Activated naive CD4-positive, alpha-beta T cell treated with anti-CD3 and anti-CD28 coated beads for 36 hours (primary cell): Measurements from ENCODE around the gene CLSTN2. TPM values are rescaled to one million over a fixed set of nuclear protein-coding genes. Genes with fewer than 3 reads are reported as not detected.
A peak's percentile ranks its signal among the peaks of the same experiment; 100 is the strongest.

Experiments used
- CTCF ChIA-PET: fragments of 350-600 bp; sonication (Branson Sonifier 250); formaldehyde crosslinking; loops from one replicate; lab custom pipeline; 2021; ENCODE audit warnings: antibody characterized with exemption; lab: Charles Lee
- DNase-seq: peaks from one replicate; pipeline ENCODE4 v3.0.0-alpha.2; 2020
- H3K27ac Mint-ChIP-seq: one replicate; pipeline ENCODE4 v1.8.0; 2021; ENCODE audit warnings: mild to moderate bottlenecking, mixed read lengths
- H3K27me3 Mint-ChIP-seq: one replicate; pipeline ENCODE4 v1.8.0; 2021; ENCODE audit warnings: low read depth, mixed read lengths
- H3K36me3 Mint-ChIP-seq: one replicate; pipeline ENCODE4 v1.8.0; 2021; ENCODE audit warnings: low read depth, mixed read lengths
- H3K4me1 Mint-ChIP-seq: one replicate; pipeline ENCODE4 v1.8.0; 2021; ENCODE audit warnings: low read depth, mixed read lengths
- H3K4me3 Mint-ChIP-seq: one replicate; pipeline ENCODE4 v1.8.0; 2021; ENCODE audit warnings: mild to moderate bottlenecking, moderate library complexity, mixed read lengths
- H3K9me3 Mint-ChIP-seq: one replicate; pipeline ENCODE4 v1.8.0; 2021; ENCODE audit warnings: mixed read lengths
- intact Hi-C: fragments of 100-400 bp; cut with micrococcal nuclease; formaldehyde crosslinking; loops from one replicate; pipeline ENCODE4 v1.15.1; 2023
- total RNA-seq, 2 experiments: library from RNA; stranded (reverse); gene quantifications; one replicate each; pipeline ENCODE4 v1.2.3, GENCODE V29; 2021

The CLSTN2 gene
- total RNA-seq, 2 experiments from 2014 or later: not detected

- no peaks in the 10 kb centered on the region for H3K36me3 Mint-ChIP-seq
- peaks cover 10% of the 10 kb centered on the region for H3K27me3 Mint-ChIP-seq
- no peak overlapping the region for H3K27ac Mint-ChIP-seq
- no peak for DNase-seq
- no peaks in the 10 kb centered on the region for H3K4me1 Mint-ChIP-seq
- intact Hi-C loops: no loop called here
- H3K4me3 Mint-ChIP-seq: no peak overlapping the region
- CTCF ChIA-PET: no interaction called here
- H3K9me3 Mint-ChIP-seq: no peaks in the 10 kb centered on the region
These were observed 159.5 kb downstream of the CLSTN2 start for GRCh38 chr3:140094487-140094886.

DNA sequence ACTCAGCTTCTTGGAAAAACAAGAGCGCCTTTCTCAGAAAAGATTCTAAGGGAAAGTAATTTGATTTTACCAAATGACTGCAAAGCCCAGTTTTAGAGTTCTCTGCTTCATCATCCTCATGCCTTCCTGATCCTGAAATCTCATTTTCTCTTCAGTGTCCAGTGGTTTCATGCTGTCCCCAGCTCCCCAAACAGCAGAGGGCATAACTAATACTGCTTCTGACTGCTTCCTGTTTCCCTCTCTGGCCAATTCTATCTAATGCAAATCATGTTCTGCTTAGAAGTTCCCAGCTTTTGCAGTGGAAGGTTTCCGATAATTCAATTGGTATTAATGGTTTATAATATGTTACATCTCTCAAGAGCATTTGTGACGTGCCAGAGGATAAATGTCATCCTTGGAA, 161.1 kb downstream of the CLSTN2 start:
- H3K4me1 Mint-ChIP-seq: no peaks in the 10 kb centered on the region

GRCh38 chr3:140097874-140098635, 163.1 kb downstream of the CLSTN2 start:
- intact Hi-C loops: no loop called here
- Mint-ChIP-seq H3K4me1 (no peaks in the 10 kb centered on the region), H3K4me3 (no peak overlapping the region), H3K27ac (no peak overlapping the region), H3K9me3 (no peaks in the 10 kb centered on the region), H3K27me3 (peaks cover 9% of the 10 kb centered on the region), H3K36me3 (no peaks in the 10 kb centered on the region)
- CTCF ChIA-PET: no interaction called here
- DNase-seq: no peak

More for the DNA sequence above, 161.1 kb downstream of the CLSTN2 start:
- intact Hi-C loops: no loop called here
- no peak for DNase-seq
- Mint-ChIP-seq H3K27ac (no peak overlapping the region), H3K36me3 (no peaks in the 10 kb centered on the region), H3K9me3 (no peaks in the 10 kb centered on the region), H3K4me3 (no peak overlapping the region), H3K27me3 (peaks cover 10% of the 10 kb centered on the region)
- CTCF ChIA-PET: no interaction called here

DNA sequence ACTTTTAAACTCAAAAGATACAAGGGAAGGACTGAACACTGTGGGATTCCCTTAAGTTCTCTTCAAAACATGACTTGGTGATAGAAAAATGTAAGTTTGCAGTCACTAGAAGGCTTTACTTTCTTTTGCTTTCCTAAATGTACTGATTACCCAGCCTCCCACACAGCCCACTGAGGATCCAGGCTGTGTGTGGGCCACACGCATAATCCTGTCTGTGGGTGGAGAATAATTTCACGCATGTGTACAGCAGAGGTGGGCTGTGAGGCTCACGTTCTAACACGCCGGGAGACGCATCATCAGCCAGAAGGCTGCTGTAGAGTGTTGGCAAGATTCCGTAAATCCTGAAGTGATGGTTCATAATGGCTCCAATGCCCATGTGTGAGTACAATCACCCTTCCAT, 165.5 kb downstream of the CLSTN2 start:
- Mint-ChIP-seq H3K4me1 (no peaks in the 10 kb centered on the region), H3K27ac (no peak overlapping the region)
- CTCF ChIA-PET: no interaction called here

DNA sequence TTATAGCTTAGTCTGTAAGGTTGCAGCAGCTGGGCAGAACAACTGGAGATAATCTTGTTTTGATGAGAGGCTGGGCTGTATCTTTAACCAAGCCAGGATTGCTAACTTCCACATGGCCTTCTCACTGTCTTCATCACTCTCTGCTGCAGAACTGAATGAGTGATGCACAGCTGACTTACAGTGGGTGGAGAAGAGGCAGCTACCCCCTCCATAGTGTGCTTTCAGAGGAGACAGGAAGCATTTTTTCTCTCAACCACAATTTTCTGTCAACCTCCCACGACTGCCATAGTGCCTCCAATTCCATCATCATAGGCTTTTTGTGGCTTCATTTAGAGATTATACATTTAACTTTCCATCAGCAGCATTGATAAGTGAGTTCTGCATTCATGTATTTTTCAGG, 168.2 kb downstream of the CLSTN2 start:
- no peaks in the 10 kb centered on the region for H3K4me1 Mint-ChIP-seq
- CTCF ChIA-PET: no interaction called here

More for the DNA sequence above, 165.5 kb downstream of the CLSTN2 start:
- intact Hi-C loops: no loop called here
- Mint-ChIP-seq H3K36me3 (no peaks in the 10 kb centered on the region), H3K9me3 (no peaks in the 10 kb centered on the region), H3K27me3 (peaks cover 9% of the 10 kb centered on the region), H3K4me3 (no peak overlapping the region)
- no peak for DNase-seq

DNA sequence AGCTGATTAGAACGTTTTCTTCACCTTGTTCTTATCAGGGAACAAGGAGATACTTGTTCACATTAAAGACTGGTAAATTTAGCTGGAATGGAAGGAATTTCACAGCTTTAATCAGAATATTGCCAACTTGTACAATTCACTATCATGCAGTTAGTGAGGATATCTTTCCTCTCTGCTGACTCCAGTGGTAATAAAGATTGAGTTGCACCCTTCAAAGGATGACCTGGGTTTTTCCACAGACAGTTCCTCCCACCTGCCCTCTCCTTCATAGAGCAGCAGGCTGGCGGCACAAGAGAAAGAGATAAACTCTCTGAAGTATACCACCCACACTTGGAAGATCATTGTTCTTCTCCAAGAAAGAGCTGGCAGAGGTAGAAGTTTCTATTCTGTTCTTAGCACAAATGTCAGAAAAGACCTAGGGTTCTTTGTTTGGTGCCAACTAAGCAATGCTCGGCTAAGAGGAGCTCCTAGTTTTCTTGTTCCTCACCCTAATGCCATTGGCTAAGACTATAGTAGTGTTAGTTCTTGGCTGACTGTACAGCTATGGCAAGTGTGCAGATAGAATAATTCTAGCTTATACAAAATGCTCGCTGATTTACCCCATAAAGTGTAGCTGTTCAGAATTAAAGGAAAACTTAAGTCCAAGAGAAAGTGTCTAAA, 169.1 kb downstream of the CLSTN2 start:
- DNase-seq: no peak
- Mint-ChIP-seq H3K27me3 (peaks cover 4% of the 10 kb centered on the region), H3K4me1 (no peaks in the 10 kb centered on the region), H3K4me3 (no peak overlapping the region), H3K27ac (no peak overlapping the region), H3K9me3 (no peaks in the 10 kb centered on the region), H3K36me3 (no peaks in the 10 kb centered on the region)
- intact Hi-C loops: no loop called here
- CTCF ChIA-PET: no interaction called here

More for the DNA sequence above, 168.2 kb downstream of the CLSTN2 start:
- Mint-ChIP-seq H3K9me3 (no peaks in the 10 kb centered on the region), H3K36me3 (no peaks in the 10 kb centered on the region), H3K4me3 (no peak overlapping the region), H3K27me3 (peaks cover 9% of the 10 kb centered on the region), H3K27ac (no peak overlapping the region)
- intact Hi-C loops: no loop called here
- no peak for DNase-seq

GRCh38 chr3:140113996-140114788, 179.2 kb downstream of the CLSTN2 start:
- CTCF ChIA-PET: no interaction called here
- Mint-ChIP-seq H3K27ac (no peak overlapping the region), H3K4me1 (no peaks in the 10 kb centered on the region)

DNA sequence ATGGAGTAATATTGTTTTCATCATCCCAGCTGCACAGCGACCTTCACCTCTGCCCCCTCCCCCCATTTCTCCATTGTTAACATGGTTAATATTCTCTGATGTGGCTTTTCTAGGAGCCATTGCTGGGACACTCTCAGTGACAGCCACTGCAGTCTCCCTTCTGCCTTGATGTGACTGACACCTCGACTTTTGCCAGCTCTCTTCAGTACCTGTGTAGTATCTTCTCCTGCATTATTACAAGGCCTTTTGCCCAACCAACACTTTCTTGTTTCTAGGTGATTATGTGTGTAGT, 179.8 kb downstream of the CLSTN2 start:
- no peak for DNase-seq
- Mint-ChIP-seq H3K27me3 (peaks cover 4% of the 10 kb centered on the region), H3K4me3 (no peak overlapping the region), H3K4me1 (no peaks in the 10 kb centered on the region), H3K36me3 (no peaks in the 10 kb centered on the region), H3K27ac (no peak overlapping the region), H3K9me3 (no peaks in the 10 kb centered on the region)
- intact Hi-C loops: no loop called here
- CTCF ChIA-PET: no interaction called here

More at GRCh38 chr3:140113996-140114788, 179.2 kb downstream of the CLSTN2 start:
- DNase-seq: no peak
- no peak overlapping the region for H3K4me3 Mint-ChIP-seq
- H3K9me3 Mint-ChIP-seq: no peaks in the 10 kb centered on the region
- H3K36me3 Mint-ChIP-seq: no peaks in the 10 kb centered on the region
- intact Hi-C loops: no loop called here
- H3K27me3 Mint-ChIP-seq: peaks cover 4% of the 10 kb centered on the region

- Mint-ChIP-seq H3K27ac (no peak overlapping the region), H3K36me3 (no peaks in the 10 kb centered on the region), H3K4me3 (no peak overlapping the region), H3K27me3 (peaks cover 6% of the 10 kb centered on the region), H3K9me3 (no peaks in the 10 kb centered on the region), H3K4me1 (no peaks in the 10 kb centered on the region)
- intact Hi-C loops: no loop called here
- no peak for DNase-seq
- CTCF ChIA-PET: no interaction called here
These were observed 182.1 kb downstream of the CLSTN2 start for GRCh38 chr3:140117096-140117526.

GRCh38 chr3:140122183-140122582, 187.2 kb downstream of the CLSTN2 start:
- peaks cover 2% of the 10 kb centered on the region for H3K27me3 Mint-ChIP-seq
- H3K9me3 Mint-ChIP-seq: no peaks in the 10 kb centered on the region
- CTCF ChIA-PET: no interaction called here
- no peak overlapping the region for H3K4me3 Mint-ChIP-seq
- intact Hi-C loops: loop anchor here (10.0 kb wide), 1 partner anchor 57 kb away; no protein-coding TSS in a partner anchor
- no peaks in the 10 kb centered on the region for H3K36me3 Mint-ChIP-seq
- no peak overlapping the region for H3K27ac Mint-ChIP-seq
- H3K4me1 Mint-ChIP-seq: no peaks in the 10 kb centered on the region
- DNase-seq: no peak

- no peak for DNase-seq
- H3K27ac Mint-ChIP-seq: no peak overlapping the region
- H3K4me3 Mint-ChIP-seq: no peak overlapping the region
- no peaks in the 10 kb centered on the region for H3K36me3 Mint-ChIP-seq
- CTCF ChIA-PET: interaction anchor here (0.7 kb wide), 1 partner anchor 257 kb away, joined by 5 read pairs; no protein-coding TSS in a partner anchor
- H3K9me3 Mint-ChIP-seq: no peaks in the 10 kb centered on the region
- intact Hi-C loops: loop anchor here (2.0 to 10.0 kb wide), 2 partner anchors 63 to 735 kb away; no protein-coding TSS in a partner anchor
- no peaks in the 10 kb centered on the region for H3K27me3 Mint-ChIP-seq
- no peaks in the 10 kb centered on the region for H3K4me1 Mint-ChIP-seq
These were observed 193.2 kb downstream of the CLSTN2 start for GRCh38 chr3:140128217-140128616.

DNA sequence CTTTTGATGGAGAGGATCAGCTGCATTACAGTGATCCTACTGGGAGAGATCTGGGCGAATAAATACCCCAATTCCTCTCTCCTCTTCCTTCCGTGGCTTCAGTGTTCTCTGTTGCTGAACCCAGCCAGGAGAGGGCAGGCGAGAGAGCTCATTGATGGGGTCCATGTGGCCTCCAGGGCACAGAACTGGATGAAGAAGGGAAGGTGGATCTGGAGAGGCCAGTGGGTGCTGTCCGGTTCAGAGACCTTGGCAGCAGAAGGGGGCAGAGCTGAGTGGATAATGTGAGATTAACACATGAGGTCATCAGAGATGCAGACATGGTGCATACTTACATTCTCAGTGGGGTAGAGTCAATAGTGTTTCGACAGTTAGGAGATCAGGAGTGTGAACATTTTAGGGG, 193.6 kb downstream of the CLSTN2 start:
- DNase-seq: peak; percentile 30
- Mint-ChIP-seq H3K27ac (no peak overlapping the region), H3K4me3 (no peak overlapping the region), H3K36me3 (no peaks in the 10 kb centered on the region), H3K9me3 (no peaks in the 10 kb centered on the region), H3K27me3 (no peaks in the 10 kb centered on the region), H3K4me1 (no peaks in the 10 kb centered on the region)
- CTCF ChIA-PET: no interaction called here
- intact Hi-C loops: loop anchor here (2.0 to 10.0 kb wide), 2 partner anchors 64 to 734 kb away; no protein-coding TSS in a partner anchor
